NB4 (cell line): Measurements from ENCODE around the gene CXXC5.

Source experiments
- MYC ChIP-seq: IDR thresholded peaks from 2 replicates; pipeline ENCODE4 v1.6.1; 2011; ENCODE audit warnings: low read depth, low read length
- POLR2A ChIP-seq: IDR thresholded peaks from 2 replicates; pipeline ENCODE4 v1.6.1; 2011; ENCODE audit warnings: mild to moderate bottlenecking; ENCODE audit not compliant: insufficient read length; ENCODE audit errors: extremely low read depth
- TF ChIP-seq, protein P1 (sequence below): IDR thresholded peaks from one replicate; pipeline ENCODE4 v1.5.1; 2012; ENCODE audit warnings: low read depth, low read length
- TF ChIP-seq, protein P2 (sequence below): IDR thresholded peaks from 2 replicates; pipeline ENCODE4 v1.6.1; 2011; ENCODE audit warnings: low read depth, low read length

DNA sequence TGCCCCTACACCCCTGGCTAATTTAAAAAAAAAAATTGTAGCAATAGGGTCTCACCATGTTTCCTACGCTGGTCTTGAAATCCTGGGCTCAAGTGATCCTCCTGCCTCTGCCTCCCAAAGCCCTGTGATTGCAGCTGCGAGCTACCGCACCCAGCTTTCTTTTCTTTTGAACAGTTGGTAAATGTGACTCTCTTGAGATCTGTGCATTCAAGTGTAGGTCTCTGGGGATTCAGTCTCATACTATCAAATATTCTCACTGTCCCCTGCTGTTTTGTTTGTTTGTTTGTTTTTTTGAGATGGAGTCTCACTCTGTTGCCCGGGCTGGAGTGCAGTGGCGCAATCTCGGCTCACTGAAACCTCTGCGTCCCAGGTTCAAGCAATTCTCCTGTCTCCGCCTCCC, 42.3 kb upstream of the CXXC5 start:
- TF ChIP-seq, protein P1, sequence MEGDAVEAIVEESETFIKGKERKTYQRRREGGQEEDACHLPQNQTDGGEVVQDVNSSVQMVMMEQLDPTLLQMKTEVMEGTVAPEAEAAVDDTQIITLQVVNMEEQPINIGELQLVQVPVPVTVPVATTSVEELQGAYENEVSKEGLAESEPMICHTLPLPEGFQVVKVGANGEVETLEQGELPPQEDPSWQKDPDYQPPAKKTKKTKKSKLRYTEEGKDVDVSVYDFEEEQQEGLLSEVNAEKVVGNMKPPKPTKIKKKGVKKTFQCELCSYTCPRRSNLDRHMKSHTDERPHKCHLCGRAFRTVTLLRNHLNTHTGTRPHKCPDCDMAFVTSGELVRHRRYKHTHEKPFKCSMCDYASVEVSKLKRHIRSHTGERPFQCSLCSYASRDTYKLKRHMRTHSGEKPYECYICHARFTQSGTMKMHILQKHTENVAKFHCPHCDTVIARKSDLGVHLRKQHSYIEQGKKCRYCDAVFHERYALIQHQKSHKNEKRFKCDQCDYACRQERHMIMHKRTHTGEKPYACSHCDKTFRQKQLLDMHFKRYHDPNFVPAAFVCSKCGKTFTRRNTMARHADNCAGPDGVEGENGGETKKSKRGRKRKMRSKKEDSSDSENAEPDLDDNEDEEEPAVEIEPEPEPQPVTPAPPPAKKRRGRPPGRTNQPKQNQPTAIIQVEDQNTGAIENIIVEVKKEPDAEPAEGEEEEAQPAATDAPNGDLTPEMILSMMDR = no peak
- no peak for TF ChIP-seq POLR2A
- no peak for TF ChIP-seq MYC
- TF ChIP-seq, protein P2, sequence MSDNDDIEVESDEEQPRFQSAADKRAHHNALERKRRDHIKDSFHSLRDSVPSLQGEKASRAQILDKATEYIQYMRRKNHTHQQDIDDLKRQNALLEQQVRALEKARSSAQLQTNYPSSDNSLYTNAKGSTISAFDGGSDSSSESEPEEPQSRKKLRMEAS = no peak
